GM19238 (cell line): ENCODE data around the gene PLEKHS1.
A peak's percentile ranks its signal among the peaks of the same experiment; 100 is the strongest.

Experiments
- DNase-seq: peaks from one replicate; pipeline ENCODE4 v3.0.0; 2011; ENCODE audit warnings: low spot score; ENCODE audit not compliant: insufficient read length

Gene PLEKHS1

GRCh38 chr10:113751181-113751732, at the start of gene PLEKHS1:
Gene PLEKHS1 (plus strand): TSS chr10:113751682. CDS start chr10:113755278, 3,596 bp downstream.
- DNase-seq, result no peak

- DNase-seq, result no peak
Observed at GRCh38 chr10:113704637-113705343, 46.7 kb upstream of the PLEKHS1 start.

GRCh38 chr10:113705344-113705652, 46.2 kb upstream of the PLEKHS1 start:
- no peak for DNase-seq

GRCh38 chr10:113706623-113707022, 44.9 kb upstream of the PLEKHS1 start:
- DNase-seq, result no peak

- DNase-seq, result no peak
Observed at GRCh38 chr10:113708640-113709039, 42.8 kb upstream of the PLEKHS1 start.

GRCh38 chr10:113709221-113709838, 42.2 kb upstream of the PLEKHS1 start:
- DNase-seq, result no peak

GRCh38 chr10:113711142-113711541, 40.3 kb upstream of the PLEKHS1 start:
- DNase-seq, result no peak

GRCh38 chr10:113712024-113712423, 39.5 kb upstream of the PLEKHS1 start:
- no peak for DNase-seq

- DNase-seq, result no peak
Observed at GRCh38 chr10:113712755-113713639, 38.5 kb upstream of the PLEKHS1 start.

- DNase-seq, result no peak
Observed at GRCh38 chr10:113713640-113713982, 37.9 kb upstream of the PLEKHS1 start.

GRCh38 chr10:113716109-113716910, 35.2 kb upstream of the PLEKHS1 start:
- no peak for DNase-seq

GRCh38 chr10:113718969-113719822, 32.3 kb upstream of the PLEKHS1 start:
- no peak for DNase-seq

- no peak for DNase-seq
Observed at GRCh38 chr10:113720386-113720785, 31.1 kb upstream of the PLEKHS1 start.

- no peak for DNase-seq
Observed at GRCh38 chr10:113732160-113732881, 19.2 kb upstream of the PLEKHS1 start.

- no peak for DNase-seq
Observed at GRCh38 chr10:113732966-113733365, 18.5 kb upstream of the PLEKHS1 start.

- no peak for DNase-seq
Observed at GRCh38 chr10:113733635-113734034, 17.8 kb upstream of the PLEKHS1 start.

- peak; percentile 5 for DNase-seq
Observed at GRCh38 chr10:113735913-113736312, 15.6 kb upstream of the PLEKHS1 start.

GRCh38 chr10:113736576-113736975, 14.9 kb upstream of the PLEKHS1 start:
- no peak for DNase-seq

- no peak for DNase-seq
Observed at GRCh38 chr10:113739031-113739430, 12.5 kb upstream of the PLEKHS1 start.

GRCh38 chr10:113739577-113739976, 11.9 kb upstream of the PLEKHS1 start:
- DNase-seq, result no peak
